HCT116 (cell line): ENCODE data around the gene TYW1. TPM values are rescaled to one million over a fixed set of nuclear protein-coding genes. Genes with fewer than 3 reads are reported as not detected.
"Not testable (repeated sequence)": the region's sequence is repeated elsewhere in the genome, so short reads cannot be mapped to it uniquely, and the experiment has no call there.

Source experiments
- ATAC-seq: fragments of 200-7000 bp; cut with Tn5 transposase; 2 replicates; pipeline ENCODE4 v1.9.1; 2020; ENCODE audit warnings: mild to moderate bottlenecking, moderate library complexity
- BruUV-seq: library from RNA; stranded (reverse); fragments of 400-500 nt; replicated peaks from 2 replicates; lab custom pipeline; 2021; lab: Mats Ljungman, UMichigan
- CTCF ChIA-PET: fragments of 300-600 bp; sonication (Branson Sonifier 250); formaldehyde crosslinking; loops from one replicate; lab custom pipeline; 2021; ENCODE audit warnings: antibody characterized with exemption; lab: Charles Lee
- POLR2A ChIA-PET: fragments of 300-600, 350-600 bp; sonication (Branson Sonifier 250); formaldehyde crosslinking; loops from one replicate; lab custom pipeline; 2021; ENCODE audit warnings: antibody characterized with exemption; lab: Charles Lee
- RAD21 ChIA-PET, 2 experiments: fragments of 300-600 bp; sonication (Branson Sonifier 250); formaldehyde crosslinking; loops; one replicate each; lab custom pipeline; 2023; ENCODE audit warnings: low total read pairs in 2 of 2; ENCODE audit not compliant: uncharacterized antibody in 2 of 2, unreplicated experiment in 2 of 2, low non-redundant PET in 1 of 2; lab: Charles Lee
- DNase-seq: peaks from one replicate; pipeline ENCODE4 v3.0.0-alpha.2; 2010; ENCODE audit warnings: low read depth, low spot score
- H2AFZ ChIP-seq: fragments of 200-600 bp; shearing (Covaris generic), sonication (generic); 2 replicates; pipeline ENCODE4 v1.6.1; 2017; ENCODE audit warnings: low read depth, mixed run types, mixed read lengths, antibody characterized with exemption, low read length; ENCODE audit not compliant: poor library complexity, severe bottlenecking
- H3K27ac ChIP-seq: 2 replicates; pipeline ENCODE4 v1.5.1; 2012; ENCODE audit warnings: low read depth, low read length
- H3K27me3 ChIP-seq: fragments of 200-600 bp; sonication (generic); 2 replicates; pipeline ENCODE4 v1.6.1; 2016; ENCODE audit warnings: mixed run types, low read length, mixed read lengths; ENCODE audit not compliant: insufficient read depth
- H3K36me3 ChIP-seq, 2 experiments: fragments of 200-500 bp in 1 of 2; fragments of 200-600 bp in 1 of 2; sonication (Bioruptor generic) in 1 of 2; sonication (generic) in 1 of 2; 2 replicates each; pipeline versions ENCODE4 v1.5.1 to v1.6.1; 2014 to 2016; ENCODE audit warnings: low read length in 2 of 2, inconsistent platforms in 1 of 2, mixed read lengths in 1 of 2, mixed run types in 1 of 2; ENCODE audit not compliant: insufficient read depth in 2 of 2, control insufficient read depth in 1 of 2
- H3K4me1 ChIP-seq, 2 experiments: fragments of 200-600 bp in 1 of 2; sonication (generic) in 1 of 2; 2 replicates each; pipeline versions ENCODE4 v1.5.1 to v1.6.1; 2012 to 2017; ENCODE audit warnings: low read length in 2 of 2, inconsistent platforms in 1 of 2, mild to moderate bottlenecking in 1 of 2, mixed read lengths in 1 of 2, mixed run types in 1 of 2, moderate library complexity in 1 of 2; ENCODE audit not compliant: insufficient read depth in 2 of 2, control insufficient read depth in 1 of 2
- H3K4me2 ChIP-seq: fragments of 200-600 bp; sonication (generic); 2 replicates; pipeline ENCODE4 v1.6.1; 2017; ENCODE audit warnings: mixed run types, low read length, mixed read lengths
- H3K4me3 ChIP-seq, 2 experiments: fragments of 200-600 bp in 1 of 2; sonication (generic) in 1 of 2; replicated peaks in 1 of 2; 2 replicates each; pipeline ENCODE4 v1.5.1; 2011 to 2016; ENCODE audit warnings: low read length in 2 of 2, control low read depth in 1 of 2, low read depth in 1 of 2, mild to moderate bottlenecking in 1 of 2, mixed read lengths in 1 of 2, mixed run types in 1 of 2
- H3K79me2 ChIP-seq: fragments of 200-600 bp; sonication (generic); 2 replicates; pipeline ENCODE4 v1.6.1; 2017; ENCODE audit warnings: mild to moderate bottlenecking, mixed run types, low read length, moderate library complexity, mixed read lengths; ENCODE audit not compliant: insufficient read depth
- H3K9ac ChIP-seq: fragments of 200-600 bp; sonication (generic); 2 replicates; pipeline ENCODE4 v1.6.1; 2016; ENCODE audit warnings: low read length, mixed read lengths
- H3K9me2 ChIP-seq: fragments of 200-600 bp; sonication (generic), shearing (Covaris generic); 2 replicates; pipeline ENCODE4 v1.6.1; 2017; ENCODE audit warnings: mixed run types, mild to moderate bottlenecking, moderate library complexity; ENCODE audit not compliant: insufficient read depth
- H3K9me3 ChIP-seq, 2 experiments: fragments of 200-500 bp in 1 of 2; fragments of 200-600 bp in 1 of 2; sonication (Bioruptor generic) in 1 of 2; sonication (generic) in 1 of 2; 2 replicates each; pipeline ENCODE4 v1.6.1; 2014 to 2017; ENCODE audit warnings: low read length in 2 of 2, mixed read lengths in 2 of 2, inconsistent platforms in 1 of 2, low read depth in 1 of 2, mild to moderate bottlenecking in 1 of 2, mixed run types in 1 of 2, moderate library complexity in 1 of 2; ENCODE audit not compliant: control insufficient read depth in 1 of 2, insufficient read depth in 1 of 2
- H4K20me1 ChIP-seq: fragments of 200-600 bp; sonication (generic), shearing (Covaris generic); 2 replicates; pipeline ENCODE4 v1.6.1; 2017; ENCODE audit warnings: mixed run types, mild to moderate bottlenecking, moderate library complexity; ENCODE audit not compliant: insufficient read depth
- intact Hi-C: fragments of 100-400 bp; cut with micrococcal nuclease; formaldehyde crosslinking; loops from 2 replicates; pipeline ENCODE4 v1.10.0; 2022
- total RNA-seq: library from RNA; stranded (reverse); gene quantifications from one replicate; pipeline ENCODE4 v1.2.1, GENCODE V29; 2021; ENCODE audit not compliant: unreplicated experiment

TYW1 gene
- total RNA-seq, 1 experiment from 2014 or later: 16.6 TPM

DNA sequence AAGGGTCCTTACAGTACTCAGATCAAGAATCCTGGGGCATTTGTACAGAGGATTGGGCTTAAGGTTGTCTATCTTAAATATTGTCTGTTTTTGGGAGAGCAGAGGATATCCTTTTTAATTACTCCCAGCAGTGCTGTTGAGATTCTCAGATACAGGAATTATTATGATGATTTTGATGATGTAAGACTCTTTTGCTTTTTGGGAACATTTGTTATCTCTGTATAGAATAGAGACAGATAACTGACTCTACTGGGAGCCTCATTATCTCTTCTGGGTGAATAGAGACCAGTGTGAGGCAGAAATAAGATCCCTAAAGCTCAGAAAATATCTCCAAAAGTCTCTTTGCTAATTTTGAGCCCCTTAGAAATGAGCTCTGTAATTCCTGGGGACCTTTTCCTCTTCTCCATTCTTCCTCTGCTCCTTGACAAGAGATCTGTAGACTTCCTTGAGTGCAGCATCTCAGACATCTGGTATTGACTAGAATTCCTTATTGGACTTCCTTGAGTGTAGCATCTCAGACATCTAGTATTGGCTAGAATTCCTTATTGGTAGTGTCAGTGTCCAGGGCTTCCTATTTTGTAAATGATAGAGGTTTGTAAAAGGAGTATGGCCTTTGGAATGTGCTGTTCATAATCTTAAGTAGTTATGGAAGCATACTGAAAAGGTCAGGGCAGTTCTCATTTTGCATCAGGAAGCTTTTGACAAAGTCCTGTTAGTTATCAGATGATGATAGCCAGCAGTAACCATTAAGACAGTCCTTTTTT is 118.0 kb downstream of the TYW1 start:
- CTCF ChIA-PET, H3K79me2 ChIP-seq, H3K4me2 ChIP-seq, intact Hi-C loops, DNase-seq, H2AFZ ChIP-seq, H3K4me1 ChIP-seq, H3K4me3 ChIP-seq, H3K9ac ChIP-seq, H3K27me3 ChIP-seq, BruUV-seq, H3K36me3 ChIP-seq, POLR2A ChIA-PET, H3K9me2 ChIP-seq, H3K9me3 ChIP-seq, RAD21 ChIA-PET, H4K20me1 ChIP-seq, ATAC-seq, H3K27ac ChIP-seq: not testable (repeated sequence)

DNA sequence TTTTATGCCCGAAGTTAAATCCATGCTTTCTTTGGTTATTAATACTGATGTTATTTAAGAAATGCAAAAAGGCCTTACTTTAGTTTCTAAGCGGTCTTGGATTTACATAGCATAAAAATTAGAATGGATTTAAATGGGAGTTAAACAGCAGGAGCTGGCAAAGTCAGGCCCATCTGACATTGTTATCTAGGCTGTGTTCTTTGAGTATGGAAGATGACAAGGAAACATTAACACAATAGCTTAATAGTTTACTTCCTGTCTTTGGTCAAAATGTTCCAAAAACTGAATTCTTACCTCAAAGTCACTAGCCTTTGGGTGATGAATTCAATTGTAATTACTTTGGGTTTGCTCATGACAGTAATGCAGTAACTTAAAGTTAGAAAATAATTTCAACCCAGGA is 123.9 kb downstream of the TYW1 start:
- RAD21 ChIA-PET: not testable (repeated sequence)

DNA sequence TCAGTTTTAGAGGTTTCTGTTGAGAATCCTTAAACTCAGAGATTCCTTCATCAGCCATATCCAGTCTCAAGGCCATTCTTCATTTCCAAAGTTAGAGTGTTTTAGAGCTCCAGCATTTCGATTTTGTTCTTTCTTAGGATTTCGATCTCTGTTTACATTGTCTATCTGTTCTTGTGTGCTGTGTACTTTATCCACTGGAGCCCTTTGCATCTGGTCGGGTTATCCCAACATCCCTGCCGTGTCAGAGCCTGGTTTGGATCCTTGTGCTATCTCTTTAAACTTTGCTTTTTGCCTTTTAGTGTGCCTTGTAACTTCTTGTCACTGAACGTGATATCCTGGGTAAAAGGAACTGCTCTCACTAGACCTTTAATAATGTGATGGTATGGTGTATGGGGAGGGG is 131.6 kb downstream of the TYW1 start:
- CTCF ChIA-PET, H3K27me3 ChIP-seq, H3K4me3 ChIP-seq, intact Hi-C loops, H3K9ac ChIP-seq, H4K20me1 ChIP-seq, ATAC-seq, H3K36me3 ChIP-seq, DNase-seq, H3K9me2 ChIP-seq, H3K4me2 ChIP-seq, POLR2A ChIA-PET, H3K79me2 ChIP-seq, H3K27ac ChIP-seq, RAD21 ChIA-PET, H3K9me3 ChIP-seq, H2AFZ ChIP-seq, BruUV-seq: not testable (repeated sequence)
- H3K4me1 ChIP-seq: peaks cover 6 to 17% of the 10 kb centered on the region in 2 experiments; a peak in 3 of 4 replicates

More for the DNA sequence above, 123.9 kb downstream of the TYW1 start:
- DNase-seq, H3K27me3 ChIP-seq, BruUV-seq, H3K9ac ChIP-seq, CTCF ChIA-PET, H2AFZ ChIP-seq, H3K4me1 ChIP-seq, H3K4me2 ChIP-seq, H4K20me1 ChIP-seq, H3K79me2 ChIP-seq, H3K4me3 ChIP-seq, H3K36me3 ChIP-seq, ATAC-seq, H3K27ac ChIP-seq, H3K9me3 ChIP-seq, H3K9me2 ChIP-seq, intact Hi-C loops, POLR2A ChIA-PET: not testable (repeated sequence)

DNA sequence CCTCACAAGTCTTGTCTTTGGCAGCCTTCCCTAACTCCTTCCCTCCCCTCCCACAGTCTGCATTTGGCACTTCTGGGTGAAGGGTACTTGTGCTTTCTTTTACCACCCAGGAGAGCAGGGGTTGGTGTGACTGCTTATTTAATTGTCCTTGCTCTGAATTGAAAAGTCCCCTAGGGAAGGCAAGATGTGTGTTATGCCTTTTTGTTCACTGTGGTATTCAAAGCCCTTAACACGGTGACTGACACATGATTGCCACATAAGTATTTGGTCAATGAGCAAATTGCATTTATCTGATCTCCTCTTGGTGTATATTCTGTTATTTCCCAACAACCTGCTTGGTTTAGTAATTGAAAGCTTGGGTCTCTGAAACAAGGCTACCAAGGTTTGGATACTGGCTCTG is 134.1 kb downstream of the TYW1 start:
- RAD21 ChIA-PET, H3K9me3 ChIP-seq, H4K20me1 ChIP-seq, H3K4me2 ChIP-seq, H3K27me3 ChIP-seq, DNase-seq, ATAC-seq, H3K9ac ChIP-seq, H3K9me2 ChIP-seq, H3K36me3 ChIP-seq, CTCF ChIA-PET, POLR2A ChIA-PET, H3K27ac ChIP-seq, intact Hi-C loops, H3K79me2 ChIP-seq, BruUV-seq, H3K4me3 ChIP-seq, H2AFZ ChIP-seq: not testable (repeated sequence)
- H3K4me1 ChIP-seq: peaks cover 6 to 22% of the 10 kb centered on the region in 2 experiments; a peak in 3 of 4 replicates
